ENCODE data around the gene TBC1D5. TPM values are rescaled to one million over a fixed set of nuclear protein-coding genes. Genes with fewer than 3 reads are reported as not detected.

TBC1D5 gene
- total RNA-seq, 1 experiment from 2014 or later: 88.0 TPM

DNA sequence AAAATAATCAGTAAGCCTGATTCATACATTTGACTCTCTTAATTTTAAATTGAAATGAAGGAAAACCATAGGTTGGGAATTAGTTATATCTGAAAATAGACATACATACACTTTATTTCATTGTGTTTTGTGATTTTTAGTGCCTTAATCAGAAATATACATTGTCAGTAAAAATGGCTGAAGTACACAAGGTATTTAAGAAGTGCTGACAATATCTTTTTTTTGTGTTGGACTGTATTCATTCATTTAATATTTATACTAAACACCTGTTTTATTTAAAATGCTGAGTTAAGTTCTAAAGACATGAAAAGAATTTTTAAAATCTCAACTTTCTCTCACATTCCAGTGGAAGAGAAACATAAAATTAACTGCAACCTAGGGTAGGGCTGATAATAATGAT lies 444.4 kb downstream of the TBC1D5 start:
- DNase-seq (ENCODE audit: low read depth, low spot score): no peak
- in situ Hi-C loops (cut with HindIII; ENCODE audit: low pct_unique_long_range_greater_than_20kb, low sequenced_read_pairs): no loop called here

DNA sequence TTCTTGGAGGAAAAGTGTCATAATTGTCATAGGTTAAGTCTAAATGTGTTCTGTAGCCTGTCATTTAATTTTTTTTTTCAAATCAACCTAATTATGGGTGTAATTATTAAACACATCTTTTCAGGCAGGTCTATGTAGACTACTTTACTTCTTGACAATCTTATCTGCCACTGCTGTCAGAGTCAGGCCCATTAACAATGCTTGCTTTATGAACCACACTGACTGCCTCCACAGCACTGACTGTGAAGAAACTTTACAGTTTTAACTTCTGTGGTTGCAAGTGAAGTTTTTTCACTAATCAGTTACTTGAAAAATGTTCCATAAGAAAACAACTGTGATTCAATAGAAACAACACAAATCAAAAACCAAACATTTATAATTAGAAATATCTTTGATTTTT lies 449.9 kb downstream of the TBC1D5 start:
- in situ Hi-C loops (cut with HindIII; ENCODE audit: low pct_unique_long_range_greater_than_20kb, low sequenced_read_pairs): no loop called here
- peak; percentile 13 for DNase-seq (ENCODE audit: low read depth, low spot score)

DNA sequence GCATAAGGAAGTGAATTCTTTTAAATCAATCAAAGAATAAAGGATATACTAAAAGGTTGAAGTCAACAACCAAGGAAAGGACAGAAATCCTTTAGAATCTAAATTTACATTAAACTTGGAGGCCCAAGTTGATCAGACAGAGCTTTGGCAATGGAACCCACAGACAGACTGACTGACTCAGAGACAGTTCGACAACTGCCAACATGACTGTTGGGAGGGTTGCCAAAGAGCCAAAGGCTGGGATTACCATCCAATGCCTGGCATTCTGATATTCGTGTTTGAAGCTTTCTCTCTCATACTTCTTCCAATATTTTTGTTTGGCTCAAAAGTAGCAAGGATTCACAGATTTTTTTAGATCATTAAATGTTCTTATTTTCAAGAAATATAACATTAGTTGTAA lies 451.5 kb downstream of the TBC1D5 start:
- in situ Hi-C loops (cut with HindIII; ENCODE audit: low pct_unique_long_range_greater_than_20kb, low sequenced_read_pairs): no loop called here
- no peak for DNase-seq (ENCODE audit: low read depth, low spot score)

DNA sequence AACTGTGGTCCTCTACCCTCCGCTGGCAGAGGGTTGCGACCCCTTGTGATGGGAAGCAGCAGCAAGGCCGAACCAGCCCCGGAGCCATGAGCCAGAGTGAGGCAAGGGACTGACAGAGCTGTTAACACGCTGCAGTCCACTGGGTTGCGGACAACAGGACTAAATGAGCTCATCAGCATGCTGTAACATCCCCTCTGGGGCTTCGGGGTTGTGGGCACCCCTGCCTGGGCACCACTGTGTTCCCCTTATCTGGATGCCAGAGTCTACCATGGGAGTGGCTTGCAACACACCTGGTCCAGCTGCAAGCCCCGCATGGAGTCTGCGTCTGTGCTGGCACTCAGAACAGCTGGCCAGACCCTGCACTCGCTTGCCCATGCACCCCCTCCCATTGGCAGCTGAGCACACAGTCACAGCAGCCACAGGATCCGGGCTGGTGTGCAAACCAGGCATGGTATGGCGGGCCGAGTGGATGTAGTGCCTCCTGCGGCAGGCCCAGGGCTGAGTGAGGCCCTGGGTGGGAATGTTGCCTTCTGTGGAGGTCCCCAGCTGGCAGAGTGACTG lies 453.5 kb downstream of the TBC1D5 start:
- in situ Hi-C loops (cut with HindIII; ENCODE audit: low pct_unique_long_range_greater_than_20kb, low sequenced_read_pairs): no loop called here
- DNase-seq (ENCODE audit: low read depth, low spot score): no peak

DNA sequence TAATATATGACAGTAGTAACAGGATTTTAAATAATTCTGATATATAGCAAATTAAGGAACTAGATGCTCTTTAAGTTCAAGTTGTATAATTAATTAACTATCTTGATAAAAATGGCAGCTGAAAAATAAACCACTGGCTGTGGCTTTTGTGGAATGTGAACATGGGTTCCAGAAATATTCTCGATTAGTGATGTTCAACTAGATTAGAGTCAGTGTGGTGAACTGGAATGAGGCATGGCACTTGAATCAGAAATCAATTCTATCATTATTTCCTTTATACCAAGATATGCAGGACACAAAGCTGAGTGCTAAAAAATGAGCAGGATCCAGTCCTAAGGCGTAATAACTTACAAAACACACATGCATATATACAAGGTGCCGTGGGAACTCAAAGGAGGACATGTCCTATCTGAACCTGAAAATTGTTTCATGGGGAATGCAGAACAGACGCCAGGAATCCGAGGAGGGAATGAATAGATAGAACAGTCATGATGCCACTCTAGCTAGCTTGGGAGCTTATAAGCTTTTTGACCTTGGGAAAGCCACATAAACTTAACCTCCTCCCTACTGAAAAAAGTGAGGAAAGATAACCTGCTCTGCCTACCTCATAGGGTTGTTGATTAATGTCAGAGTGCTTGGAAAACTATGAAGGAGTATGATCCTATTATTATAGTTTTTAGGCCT lies 455.3 kb downstream of the TBC1D5 start:
- in situ Hi-C loops (cut with HindIII; ENCODE audit: low pct_unique_long_range_greater_than_20kb, low sequenced_read_pairs): no loop called here

DNA sequence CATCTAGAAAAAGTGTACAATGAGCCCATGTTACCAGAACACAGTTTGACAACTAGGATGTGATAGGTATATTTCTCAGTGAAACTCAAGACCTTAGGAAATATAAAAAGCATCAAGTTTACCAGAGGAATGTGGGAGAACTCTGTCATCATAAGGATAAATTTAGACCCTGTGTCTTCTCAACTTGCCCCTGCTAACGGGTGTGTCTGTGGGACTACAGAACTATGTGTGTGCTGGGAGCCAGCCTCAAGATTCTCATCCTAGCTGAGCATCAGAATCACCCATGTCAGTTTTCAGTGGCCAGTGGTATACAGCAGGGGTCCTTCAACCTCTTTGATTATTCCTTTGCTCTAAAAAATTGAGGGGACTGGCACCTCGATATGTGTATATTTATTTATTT lies 464.4 kb downstream of the TBC1D5 start:
- in situ Hi-C loops (cut with HindIII; ENCODE audit: low pct_unique_long_range_greater_than_20kb, low sequenced_read_pairs): no loop called here
- DNase-seq (ENCODE audit: low read depth, low spot score): no peak

More for the DNA sequence above, 455.3 kb downstream of the TBC1D5 start:
- DNase-seq (ENCODE audit: low read depth, low spot score): no peak

DNA sequence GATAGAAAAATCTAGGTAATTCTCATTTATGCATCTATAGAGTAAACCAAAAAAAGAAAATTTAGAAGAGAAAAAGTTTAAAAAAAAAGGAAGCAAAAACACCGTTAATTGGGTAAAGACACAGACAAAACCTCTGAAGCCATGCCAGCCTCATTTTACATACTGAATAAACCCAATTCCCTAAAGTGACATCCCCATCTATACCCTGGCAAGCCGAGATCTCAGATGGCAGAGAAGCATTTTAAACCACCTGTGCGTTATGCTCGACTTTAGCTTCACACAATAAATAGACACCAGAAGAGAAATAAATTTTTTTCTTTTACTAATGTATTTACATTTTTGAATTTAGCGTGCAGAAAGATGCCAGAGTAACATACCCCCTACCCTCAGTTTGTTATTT lies 475.6 kb downstream of the TBC1D5 start:
- no peak for DNase-seq (ENCODE audit: low read depth, low spot score)
- in situ Hi-C loops (cut with HindIII; ENCODE audit: low pct_unique_long_range_greater_than_20kb, low sequenced_read_pairs): no loop called here

DNA sequence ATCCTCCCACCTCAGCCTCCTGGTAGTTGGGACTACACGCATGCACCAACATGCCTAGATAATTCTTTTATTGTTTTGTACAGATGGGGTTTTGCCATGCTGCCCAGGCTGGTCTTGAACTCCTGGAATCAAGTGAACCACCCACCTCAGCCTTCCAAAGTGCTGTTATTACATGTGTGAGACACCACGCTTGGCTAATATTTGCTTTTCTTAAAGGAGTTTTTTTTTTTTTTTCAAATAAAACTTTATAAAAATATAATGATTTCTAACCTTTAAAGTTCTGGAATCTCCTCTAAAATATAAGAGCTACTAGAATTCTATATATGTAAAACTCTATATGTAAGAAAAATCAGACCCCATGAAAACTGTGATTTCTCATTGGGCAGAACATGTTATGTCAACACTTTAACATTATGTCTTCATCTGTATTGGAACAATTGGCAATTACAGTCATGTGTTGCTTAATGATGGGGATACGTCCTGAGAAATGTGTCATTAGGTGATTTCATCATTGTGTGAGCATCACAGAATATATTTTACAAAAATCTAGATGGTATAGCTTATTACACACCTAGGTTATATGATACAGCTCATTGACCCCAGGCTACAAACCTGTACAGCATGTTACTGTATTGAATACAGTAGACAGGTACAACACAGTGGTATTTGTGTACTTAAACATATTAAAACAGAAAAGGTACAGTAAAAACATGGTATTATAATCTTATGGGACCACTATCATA lies 480.6 kb downstream of the TBC1D5 start:
- DNase-seq (ENCODE audit: low read depth, low spot score): no peak
- in situ Hi-C loops (cut with HindIII; ENCODE audit: low pct_unique_long_range_greater_than_20kb, low sequenced_read_pairs): no loop called here

DNA sequence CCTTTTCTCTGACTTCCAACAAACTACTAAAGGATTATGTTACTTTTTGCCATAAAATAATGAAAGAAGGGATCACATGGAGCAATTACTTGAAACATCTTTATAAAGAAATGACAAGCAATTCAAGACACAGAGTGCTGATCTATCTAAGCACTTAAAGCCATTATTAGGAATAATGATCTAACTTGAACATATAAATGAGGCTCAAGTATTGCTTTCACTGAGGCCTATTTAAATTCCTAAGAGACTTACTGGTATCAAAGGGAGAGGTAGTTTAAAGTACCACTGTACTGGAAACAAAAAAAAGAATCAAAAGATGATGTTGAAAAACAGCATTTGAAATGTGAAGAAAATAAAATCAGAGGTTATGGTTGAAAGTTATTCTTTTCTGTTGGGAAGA lies 482.2 kb downstream of the TBC1D5 start:
- in situ Hi-C loops (cut with HindIII; ENCODE audit: low pct_unique_long_range_greater_than_20kb, low sequenced_read_pairs): no loop called here

DNA sequence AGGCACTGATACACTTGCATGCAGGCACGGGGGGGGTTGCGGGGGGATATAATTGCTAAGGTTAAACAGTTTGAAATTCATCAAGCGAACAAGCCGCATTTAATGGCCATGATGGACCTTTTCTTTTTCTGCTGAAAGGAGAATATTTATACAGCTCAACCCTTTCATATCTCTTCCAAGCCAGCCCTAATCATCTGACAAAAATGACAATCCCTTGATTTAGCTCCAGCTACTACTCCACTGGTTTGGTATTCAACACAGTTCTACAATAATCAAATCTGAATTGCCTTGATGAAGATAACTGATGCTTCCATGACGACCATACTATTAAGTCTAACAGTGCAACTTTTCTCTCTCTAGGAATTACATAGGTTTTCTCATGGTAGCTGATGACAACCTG lies 482.7 kb downstream of the TBC1D5 start:
- in situ Hi-C loops (cut with HindIII; ENCODE audit: low pct_unique_long_range_greater_than_20kb, low sequenced_read_pairs): no loop called here

More for the DNA sequence above, 482.2 kb downstream of the TBC1D5 start:
- no peak for DNase-seq (ENCODE audit: low read depth, low spot score)

DNA sequence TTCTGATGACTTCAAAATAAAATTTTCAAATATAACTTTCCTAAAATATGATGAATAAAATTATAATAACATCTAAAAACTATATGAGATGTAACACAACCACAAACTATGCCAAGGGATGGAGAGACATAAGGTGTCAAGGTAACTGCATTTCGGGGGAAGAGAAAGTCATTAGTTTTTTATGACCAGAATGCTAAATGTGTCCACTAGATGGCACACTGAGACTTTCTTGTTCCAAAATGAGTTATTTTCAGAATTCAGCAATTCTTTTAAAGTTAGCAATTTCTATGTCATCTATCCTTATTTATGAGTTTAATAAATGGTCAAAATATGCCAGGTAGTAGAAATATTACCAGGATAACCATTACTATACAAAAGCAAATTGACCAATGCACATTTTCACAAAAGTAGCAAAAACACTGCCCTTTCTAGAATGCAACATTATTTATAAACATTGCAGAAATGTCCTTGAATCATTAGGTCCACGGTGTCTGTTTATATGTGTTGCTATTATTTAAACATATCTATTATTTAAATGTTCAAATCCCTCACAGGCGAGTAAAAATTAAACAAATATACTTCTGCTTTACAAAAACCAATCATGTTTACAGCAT lies 483.5 kb downstream of the TBC1D5 start:
- in situ Hi-C loops (cut with HindIII; ENCODE audit: low pct_unique_long_range_greater_than_20kb, low sequenced_read_pairs): no loop called here
- DNase-seq (ENCODE audit: low read depth, low spot score): peak; percentile 65

More for the DNA sequence above, 482.7 kb downstream of the TBC1D5 start:
- DNase-seq (ENCODE audit: low read depth, low spot score): no peak

DNA sequence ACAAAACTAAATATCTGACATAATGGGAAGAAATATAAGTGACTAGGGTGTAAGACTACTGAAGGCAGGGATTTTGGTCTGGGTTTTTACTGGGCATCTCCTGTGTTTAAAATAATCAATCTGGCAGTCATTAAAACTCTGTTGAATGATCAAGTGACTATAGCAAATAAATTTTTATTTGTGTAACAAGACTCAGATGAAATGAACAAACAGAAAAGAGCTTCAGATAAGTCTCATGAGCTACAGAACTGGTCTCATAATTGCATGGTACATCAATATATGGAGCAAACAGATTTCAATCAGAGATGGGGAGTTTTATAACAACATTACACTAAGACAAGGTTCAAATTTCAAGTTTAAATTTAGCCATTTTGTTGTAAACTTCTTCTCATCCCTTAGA lies 485.2 kb downstream of the TBC1D5 start:
- in situ Hi-C loops (cut with HindIII; ENCODE audit: low pct_unique_long_range_greater_than_20kb, low sequenced_read_pairs): no loop called here
- no peak for DNase-seq (ENCODE audit: low read depth, low spot score)

DNA sequence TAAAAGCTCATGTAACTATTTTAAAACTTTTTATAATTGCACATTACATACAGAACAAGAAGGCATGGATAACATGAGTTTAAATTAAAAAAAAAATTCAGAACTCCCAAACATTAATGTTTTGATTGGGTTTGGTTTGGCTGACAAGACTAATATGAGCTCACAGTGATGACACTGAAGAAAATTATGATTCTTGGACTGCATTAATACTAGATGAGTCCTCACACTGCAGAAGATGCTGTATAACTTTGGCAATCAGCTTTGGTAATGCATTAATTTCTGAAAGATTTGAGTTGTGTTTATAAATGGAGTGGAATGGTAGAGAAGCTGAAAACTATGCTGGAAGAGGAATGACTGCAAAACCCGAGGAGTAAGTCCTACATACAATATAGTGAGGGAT lies 498.8 kb downstream of the TBC1D5 start:
- DNase-seq (ENCODE audit: low read depth, low spot score): no peak
- in situ Hi-C loops (cut with HindIII; ENCODE audit: low pct_unique_long_range_greater_than_20kb, low sequenced_read_pairs): no loop called here

DNA sequence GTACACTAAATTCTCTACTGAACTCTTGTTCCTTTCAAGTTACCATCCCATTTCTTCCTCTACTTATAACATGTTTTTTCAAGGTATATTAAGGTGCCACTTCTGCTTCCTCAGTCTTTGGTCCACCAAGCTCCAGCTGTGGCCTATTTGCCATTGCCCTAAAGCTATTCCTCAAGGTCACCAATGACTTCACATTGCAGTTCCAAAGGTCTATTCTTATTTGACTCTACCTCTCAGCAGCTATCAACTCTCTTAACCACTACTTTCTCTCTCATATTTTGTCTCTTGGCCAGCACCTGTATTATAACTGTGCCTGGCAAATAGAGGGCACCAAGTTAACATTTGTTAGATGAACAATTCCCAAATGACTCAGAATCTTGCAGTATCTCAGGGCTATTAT lies 503.0 kb downstream of the TBC1D5 start:
- no peak for DNase-seq (ENCODE audit: low read depth, low spot score)
- in situ Hi-C loops (cut with HindIII; ENCODE audit: low pct_unique_long_range_greater_than_20kb, low sequenced_read_pairs): no loop called here

DNA sequence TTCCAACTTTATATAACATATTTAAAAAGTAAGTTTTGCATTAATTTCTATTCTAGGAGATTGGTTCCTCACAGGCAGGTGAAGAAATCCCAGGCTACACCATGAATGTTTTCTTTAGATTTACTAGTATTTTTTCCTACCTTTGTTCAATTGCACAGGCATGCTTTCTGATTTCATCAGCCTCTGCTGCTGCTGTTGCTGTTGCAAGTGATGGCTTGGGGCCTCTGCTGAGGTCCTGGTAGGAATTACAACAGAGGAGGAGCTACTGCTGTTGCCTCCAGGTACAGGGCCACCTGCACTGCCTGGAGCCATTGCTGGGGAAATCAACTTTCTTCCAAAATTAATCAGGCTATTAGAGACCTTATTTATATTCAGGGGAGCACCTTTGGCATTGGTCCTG lies 504.4 kb downstream of the TBC1D5 start:
- no peak for DNase-seq (ENCODE audit: low read depth, low spot score)
- in situ Hi-C loops (cut with HindIII; ENCODE audit: low pct_unique_long_range_greater_than_20kb, low sequenced_read_pairs): no loop called here

DNA sequence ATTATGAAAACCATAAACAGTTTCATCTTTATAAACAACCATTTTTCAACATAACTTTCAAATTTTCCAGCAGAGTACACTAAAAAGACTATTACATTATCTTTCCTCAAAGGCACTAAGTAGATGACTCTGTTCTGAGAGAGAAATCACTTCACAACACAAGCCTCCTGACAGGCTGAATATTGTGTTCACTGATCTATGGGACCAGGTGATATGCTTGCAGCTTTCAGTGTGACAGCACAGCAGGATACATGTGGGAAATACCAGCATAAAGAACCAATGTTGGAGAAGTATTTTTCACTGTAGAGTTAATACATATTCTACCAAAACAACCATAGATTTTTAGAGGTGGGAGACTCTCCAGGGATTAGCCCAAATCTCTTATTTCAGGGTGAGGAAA lies 507.1 kb downstream of the TBC1D5 start:
- DNase-seq (ENCODE audit: low read depth, low spot score): no peak
- in situ Hi-C loops (cut with HindIII; ENCODE audit: low pct_unique_long_range_greater_than_20kb, low sequenced_read_pairs): no loop called here

DNA sequence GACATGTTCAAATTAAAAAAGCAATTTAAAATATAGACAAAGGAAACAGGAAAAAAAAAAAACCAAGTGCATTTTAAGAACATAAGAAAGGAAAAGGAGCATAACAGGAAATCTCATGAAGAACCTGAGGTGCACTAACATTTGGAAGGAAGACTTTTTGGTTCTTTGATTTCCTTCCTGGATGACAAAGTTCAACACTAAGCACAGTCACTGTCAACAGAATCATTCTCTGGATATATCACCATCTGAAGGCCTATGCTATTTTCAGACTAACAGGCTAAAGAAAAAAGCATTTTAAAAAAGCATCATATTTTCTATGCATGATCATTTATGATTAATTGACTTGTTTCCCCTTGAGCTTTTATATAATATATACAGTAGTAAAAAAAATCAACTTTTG lies 508.0 kb downstream of the TBC1D5 start:
- no peak for DNase-seq (ENCODE audit: low read depth, low spot score)
- in situ Hi-C loops (cut with HindIII; ENCODE audit: low pct_unique_long_range_greater_than_20kb, low sequenced_read_pairs): no loop called here

DNA sequence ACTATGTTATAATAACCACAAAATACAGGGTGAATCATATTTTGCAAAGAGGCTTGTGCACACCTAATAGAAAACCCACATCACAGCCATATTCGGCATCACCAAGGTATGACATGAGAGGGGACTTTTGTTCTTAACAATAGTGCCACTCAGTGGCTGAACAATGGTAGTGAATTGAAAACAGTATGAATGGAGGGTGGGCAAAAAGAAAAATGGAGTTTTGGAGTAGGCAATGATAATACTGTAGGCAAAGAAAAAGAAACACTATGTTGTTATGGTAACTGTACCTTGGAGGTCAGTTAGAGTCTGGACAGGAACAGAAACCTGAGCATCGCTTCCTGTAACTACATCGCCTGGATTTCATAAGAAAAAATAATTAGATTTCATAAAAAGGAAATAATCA lies 509.0 kb downstream of the TBC1D5 start:
- peak; percentile 69 for DNase-seq (ENCODE audit: low read depth, low spot score)
- in situ Hi-C loops (cut with HindIII; ENCODE audit: low pct_unique_long_range_greater_than_20kb, low sequenced_read_pairs): no loop called here

DNA sequence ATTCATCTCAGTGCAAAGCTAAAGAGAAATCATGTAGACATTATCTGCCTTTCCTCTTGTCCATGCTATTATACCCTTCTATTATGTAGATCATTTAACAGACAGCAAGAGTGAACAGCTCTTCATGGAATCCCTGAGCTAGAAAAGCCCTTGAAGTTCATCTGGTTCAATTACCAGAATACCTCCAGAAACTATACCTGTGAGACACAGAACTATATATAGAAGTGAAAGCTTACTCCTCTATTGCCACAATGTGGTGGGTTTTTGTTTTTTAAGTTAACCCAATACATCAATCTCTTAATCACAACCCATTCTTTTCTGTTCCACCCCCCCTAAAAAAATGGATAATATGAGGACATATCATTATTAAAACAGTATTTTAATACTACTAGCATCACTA lies 510.0 kb downstream of the TBC1D5 start:
- in situ Hi-C loops (cut with HindIII; ENCODE audit: low pct_unique_long_range_greater_than_20kb, low sequenced_read_pairs): no loop called here
- DNase-seq (ENCODE audit: low read depth, low spot score): no peak
